CD4-positive, alpha-beta T cell treated with Interleukin-10 for 1 hour (primary cell): ENCODE data around the gene C11orf91.
"Not testable (repeated sequence)": the region's sequence is repeated elsewhere in the genome, so short reads cannot be mapped to it uniquely, and the experiment has no call there.

Experiments
- DNase-seq: peaks from one replicate; pipeline ENCODE4 v3.0.0-alpha.2; 2020

Gene C11orf91

DNA sequence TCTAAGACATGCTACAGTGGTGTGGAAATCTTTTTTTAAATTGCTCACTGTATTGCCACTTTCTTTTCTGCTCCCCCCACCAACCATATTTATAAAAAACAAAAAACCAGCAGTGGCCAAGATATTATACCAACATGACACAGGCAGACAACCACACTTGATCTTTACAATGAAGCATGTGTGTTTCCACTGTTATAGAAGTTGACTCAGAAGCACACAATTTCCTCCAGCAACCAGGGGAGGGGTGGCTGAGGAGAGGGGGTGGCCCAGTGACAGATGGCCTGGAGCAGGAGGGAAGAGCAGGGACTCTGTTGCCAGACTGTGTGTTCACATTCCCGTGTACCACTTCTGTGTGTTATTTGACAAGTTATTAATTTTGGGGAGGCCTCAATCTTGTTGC, 20.8 kb upstream of the C11orf91 start:
- DNase-seq: no peak

GRCh38 chr11:33719587-33719986, 19.0 kb upstream of the C11orf91 start:
- DNase-seq: no peak

DNA sequence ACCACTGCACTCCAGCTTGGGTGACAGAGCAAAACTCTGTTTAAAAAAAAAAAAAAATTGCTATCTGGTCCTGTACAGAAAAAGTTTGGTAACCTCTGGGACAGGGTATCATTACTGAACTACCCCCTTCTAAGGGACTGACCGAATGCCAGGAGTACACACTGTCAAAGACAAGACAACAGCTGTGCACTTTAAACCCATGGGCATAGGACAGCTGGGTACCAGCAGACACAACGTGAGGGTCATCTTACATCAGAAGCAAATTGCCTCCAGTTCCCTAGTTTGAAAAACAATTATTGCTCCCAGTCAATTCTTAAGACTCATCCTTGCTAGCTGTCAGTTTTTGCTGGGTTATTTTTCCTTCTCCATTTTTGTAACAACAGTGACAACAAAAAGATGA, 17.8 kb upstream of the C11orf91 start:
- no peak for DNase-seq

DNA sequence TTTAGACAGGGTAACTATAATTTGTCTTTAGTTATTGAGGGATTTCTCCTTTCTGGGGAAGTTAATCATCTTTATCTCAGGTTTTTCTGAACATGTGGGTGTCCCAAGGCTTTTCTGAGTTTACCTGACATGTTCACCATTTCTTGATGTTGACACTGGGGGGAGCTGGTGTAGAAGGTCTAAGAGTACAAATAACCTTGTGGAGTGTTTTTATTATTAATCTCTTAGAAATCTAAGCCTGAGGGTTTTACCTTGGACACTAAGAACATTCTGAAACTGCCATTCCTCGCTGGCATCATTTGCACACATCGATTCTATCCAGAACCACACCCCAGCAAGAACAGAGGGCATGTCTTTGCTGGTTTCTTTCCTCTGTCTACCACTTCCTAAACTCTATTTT, 15.6 kb upstream of the C11orf91 start:
- DNase-seq: peak; percentile 34

DNA sequence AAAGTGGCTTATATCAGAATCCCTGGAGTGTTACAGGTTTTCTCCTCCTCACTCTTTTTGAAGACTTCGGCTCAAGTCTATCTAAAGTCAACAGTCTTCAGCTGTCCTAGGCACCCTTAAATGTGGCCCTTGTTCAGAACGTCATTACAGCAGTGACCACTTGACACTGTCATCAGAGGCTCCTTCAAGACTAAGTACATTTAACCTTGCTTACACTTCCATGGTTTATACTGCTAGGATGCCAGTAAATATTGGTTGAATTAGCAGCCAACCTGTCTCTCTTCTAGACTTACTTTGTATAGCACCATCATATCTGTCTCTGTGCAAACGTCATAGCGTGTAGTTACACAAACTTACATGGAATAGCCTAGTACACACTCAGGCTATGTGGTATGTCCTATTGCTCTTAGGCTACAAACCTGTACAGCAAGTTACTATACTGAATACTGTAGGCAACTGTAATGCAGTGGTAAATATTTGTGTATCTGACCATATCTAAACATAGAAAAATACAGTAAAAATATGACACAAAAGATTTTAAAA, 13.3 kb upstream of the C11orf91 start:
- no peak for DNase-seq

- no peak for DNase-seq
Measured at GRCh38 chr11:33713151-33713855, 12.7 kb upstream of the C11orf91 start.

- no peak for DNase-seq
Measured at GRCh38 chr11:33712436-33712835, 11.8 kb upstream of the C11orf91 start.

DNA sequence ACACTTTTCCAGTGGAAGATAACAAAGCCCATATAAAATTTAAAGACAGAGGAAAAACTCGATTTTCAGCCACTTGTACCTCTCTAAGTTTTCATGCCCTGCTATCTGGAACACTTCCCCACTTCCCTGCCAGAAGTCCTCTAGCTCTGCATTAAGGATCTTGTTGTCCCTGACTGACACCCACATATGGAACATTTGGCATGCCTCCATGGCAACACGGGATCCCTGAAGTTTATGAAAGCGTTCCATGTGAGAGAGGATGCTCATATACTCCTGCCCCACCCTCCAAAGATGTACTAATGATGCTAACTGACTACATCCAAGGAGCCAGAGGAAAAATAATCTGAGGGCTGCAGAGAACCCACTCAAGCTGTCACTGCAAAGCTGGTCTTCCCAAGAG, 8.8 kb upstream of the C11orf91 start:
- no peak for DNase-seq

GRCh38 chr11:33708985-33709384, 8.4 kb upstream of the C11orf91 start:
- no peak for DNase-seq

DNA sequence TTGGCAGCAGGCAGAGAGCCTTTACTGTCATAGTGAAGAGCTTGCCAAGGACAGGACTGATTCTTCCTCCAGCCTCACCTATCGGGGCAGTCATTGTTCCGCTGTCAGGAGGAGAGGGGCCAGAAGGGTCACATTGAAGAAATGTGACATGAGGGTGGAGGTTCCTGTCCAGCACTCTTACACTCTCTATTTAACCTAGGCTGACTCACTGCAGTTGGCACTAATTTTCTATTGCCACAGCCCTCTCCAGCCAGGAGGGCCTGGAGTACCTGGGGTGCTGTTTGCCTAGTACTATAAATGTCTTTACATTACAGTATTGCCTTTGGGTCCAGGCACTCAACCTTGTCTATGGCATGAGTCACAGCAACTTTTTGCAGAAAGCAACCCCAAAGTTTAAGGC, 7.2 kb upstream of the C11orf91 start:
- not testable (repeated sequence) for DNase-seq

GRCh38 chr11:33706966-33707365, 6.3 kb upstream of the C11orf91 start:
- no peak for DNase-seq

DNA sequence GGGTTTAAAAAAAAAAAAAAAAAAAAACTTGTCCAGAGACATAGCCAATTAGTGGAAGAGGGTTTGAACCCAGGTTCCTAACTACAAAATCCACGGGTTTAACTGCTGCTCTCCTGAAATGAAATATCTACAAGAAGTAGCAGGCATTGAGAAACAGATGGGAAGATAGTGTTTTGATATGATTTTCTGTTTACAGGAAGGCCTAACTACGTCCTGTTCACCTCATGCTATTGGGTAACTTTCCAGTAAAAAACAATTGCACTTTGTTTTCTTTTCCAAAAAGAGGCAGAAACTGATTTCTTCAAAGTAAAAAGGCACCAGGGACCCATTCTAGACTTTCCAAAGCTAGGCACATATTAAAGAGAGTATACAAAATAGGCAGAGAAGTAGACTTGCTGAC, 5.9 kb upstream of the C11orf91 start:
- no peak for DNase-seq

DNA sequence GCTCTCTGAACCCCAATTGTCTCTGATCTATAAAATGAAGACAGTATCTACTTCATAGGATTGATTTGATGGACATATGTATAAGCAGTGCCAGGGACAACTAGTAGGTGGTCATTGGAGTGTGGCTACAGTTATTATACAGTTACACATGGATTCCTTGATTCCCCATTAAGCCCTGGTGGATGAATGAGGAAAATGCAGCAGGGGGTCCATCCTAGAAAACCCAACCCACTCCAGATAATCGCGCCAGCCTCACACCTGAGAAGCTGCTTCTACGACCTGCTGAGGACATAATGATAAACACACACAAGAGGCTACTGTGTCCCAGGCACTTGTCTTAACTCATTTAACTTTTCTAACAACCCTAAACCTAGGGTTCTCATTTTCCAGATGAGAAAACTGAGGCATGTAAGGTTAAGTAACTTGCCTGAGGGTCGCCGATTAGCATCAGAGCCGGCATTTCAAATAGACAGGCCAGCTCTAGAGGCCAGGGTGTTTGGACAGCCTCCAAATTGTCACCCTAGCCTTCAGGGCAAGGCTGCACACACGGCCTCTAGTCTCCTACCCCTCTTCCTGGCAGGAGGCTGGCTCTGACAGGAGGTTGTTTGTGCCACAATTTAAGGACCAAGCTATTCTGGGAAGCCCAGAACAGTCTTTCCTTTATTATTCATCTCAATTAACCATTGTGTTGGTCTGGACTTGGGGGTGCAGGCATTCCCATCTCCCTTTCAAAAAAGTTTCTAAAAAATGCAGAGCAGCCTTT, 3.8 kb upstream of the C11orf91 start:
- no peak for DNase-seq

- no peak for DNase-seq
Measured at GRCh38 chr11:33703788-33704187, 3.2 kb upstream of the C11orf91 start.

DNA sequence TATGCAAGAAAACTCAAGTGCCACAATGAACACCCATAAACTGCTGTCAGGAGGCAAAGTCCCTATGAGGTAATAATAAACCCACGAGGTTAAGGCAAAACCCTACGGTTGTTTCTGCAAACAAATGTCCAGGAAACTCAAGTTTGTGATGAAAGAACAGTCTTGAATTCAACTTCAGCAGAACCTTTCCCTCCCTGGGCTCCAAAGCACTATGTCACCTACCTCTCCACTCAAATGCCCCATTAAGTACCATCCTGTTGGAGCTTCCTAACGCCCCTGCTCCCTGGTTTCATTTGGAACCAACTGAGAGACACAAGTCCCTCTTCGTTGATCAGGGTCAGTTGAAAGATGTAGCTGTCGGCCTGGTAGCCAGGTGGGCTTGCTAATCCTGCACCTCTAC, 2.6 kb upstream of the C11orf91 start:
- no peak for DNase-seq

DNA sequence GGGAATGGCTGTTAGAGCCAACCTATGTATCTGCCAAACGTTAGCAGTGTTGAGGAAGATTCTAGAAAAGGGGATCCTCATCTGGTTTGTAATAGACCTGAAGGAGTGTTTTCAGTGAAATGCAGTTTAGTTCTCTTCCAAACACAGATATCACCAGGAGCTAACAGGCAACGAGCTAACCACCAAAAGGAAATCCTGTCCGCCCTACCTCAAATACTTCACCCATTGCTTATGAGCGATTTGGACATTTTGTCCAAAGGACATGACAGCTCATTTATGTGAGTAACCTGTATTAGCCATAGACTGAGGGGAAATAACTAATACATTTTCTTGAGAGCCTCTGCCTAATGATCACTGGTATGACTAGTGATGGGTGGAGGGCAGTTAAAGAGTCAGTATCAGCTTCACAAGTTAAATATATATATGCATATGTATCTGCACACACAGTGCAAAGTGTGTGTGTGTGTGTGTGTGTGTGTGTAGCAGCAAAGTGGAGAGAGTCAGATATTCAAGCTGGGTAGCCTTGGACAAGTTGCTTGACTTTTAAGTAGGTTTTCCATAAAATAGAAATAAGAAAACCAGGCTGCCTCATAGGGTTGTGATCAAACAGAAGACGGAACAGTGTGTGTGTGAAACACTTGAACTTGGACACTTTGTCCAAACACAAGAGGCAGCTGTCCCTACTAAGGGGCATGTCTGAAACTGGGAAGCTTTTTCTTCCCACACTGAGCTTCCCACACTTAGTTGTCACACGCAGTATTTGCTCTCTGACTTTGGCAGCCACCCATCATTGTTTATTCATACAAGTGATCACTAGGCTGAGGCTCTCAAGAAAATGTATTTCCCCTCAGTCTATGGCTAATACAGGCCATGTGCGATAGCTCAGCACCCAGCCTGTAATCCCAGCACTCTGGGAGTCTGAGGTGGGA, 940 bp upstream of the C11orf91 start:
- DNase-seq: peak; percentile 9

DNA sequence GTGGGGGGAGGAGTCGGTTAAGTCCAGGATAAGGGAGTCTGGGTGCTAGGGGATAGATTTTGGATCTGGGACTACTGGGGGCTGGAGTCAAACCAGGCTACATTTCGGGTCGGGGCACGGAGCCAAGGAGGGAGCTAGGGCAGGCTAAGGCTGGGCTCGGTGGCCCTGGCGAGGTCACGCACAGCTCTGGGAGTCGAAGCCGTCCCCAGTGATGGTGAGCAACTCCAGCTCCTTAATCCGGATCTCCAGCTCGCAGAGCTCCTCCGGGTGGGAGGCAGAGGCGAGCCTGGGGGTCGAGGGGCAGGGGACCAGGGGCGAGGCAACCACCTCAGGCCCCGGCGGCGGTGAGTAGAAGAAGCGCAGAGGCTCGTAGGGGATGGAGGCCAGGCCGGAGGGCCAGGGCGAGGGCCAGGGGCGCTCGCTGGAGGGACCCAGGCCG, 544 bp downstream of the C11orf91 start:
- DNase-seq: no peak

- no peak for DNase-seq
Measured at GRCh38 chr11:33699515-33700062, 1.0 kb downstream of the C11orf91 start.

DNA sequence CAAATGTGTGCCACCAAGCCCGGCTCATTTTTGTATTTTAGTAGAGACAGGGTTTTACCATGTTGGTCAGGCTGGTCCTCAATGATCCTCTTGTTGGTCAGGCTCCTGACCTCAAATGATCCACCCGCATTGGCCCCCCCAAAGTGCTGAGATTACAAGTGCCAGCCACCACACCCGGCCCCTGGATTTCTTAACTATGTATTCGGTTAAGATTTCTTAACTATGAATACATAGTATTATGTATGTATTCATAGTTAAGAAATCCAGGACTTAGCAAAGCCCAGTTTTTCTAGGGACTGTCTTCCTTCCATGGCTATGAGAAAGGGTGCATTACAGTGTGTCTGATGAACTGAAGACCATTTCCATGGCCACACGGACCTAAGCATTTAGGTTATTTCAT, 1.7 kb downstream of the C11orf91 start:
- DNase-seq: no peak

DNA sequence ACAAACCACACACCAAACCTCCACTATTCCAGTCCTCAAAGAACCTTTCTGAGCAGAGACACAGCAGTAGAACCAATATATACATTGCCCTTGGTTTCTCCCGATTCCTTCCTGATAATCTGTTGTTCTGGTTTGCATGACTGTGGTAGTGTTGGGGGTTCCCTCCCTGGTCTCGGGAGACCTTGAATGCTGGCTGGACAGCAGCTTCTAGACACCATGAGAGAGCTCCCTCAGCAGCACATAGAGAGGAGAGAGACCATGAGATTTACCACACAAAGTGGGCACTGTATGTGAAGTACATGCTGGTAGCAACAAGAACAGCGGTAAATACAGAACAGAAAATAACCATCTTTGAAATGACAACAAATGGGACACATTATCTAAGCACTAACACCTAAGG, 2.6 kb downstream of the C11orf91 start:
- DNase-seq: no peak

- DNase-seq: no peak
Measured at GRCh38 chr11:33696931-33697638, 3.5 kb downstream of the C11orf91 start.

- no peak for DNase-seq
Measured at GRCh38 chr11:33696411-33696810, 4.2 kb downstream of the C11orf91 start.
